Subcutaneous abdominal adipose tissue (tissue), 5 donors: ENCODE measurements around the gene ANP32B.
A peak's percentile ranks its signal among the peaks of the same experiment; 100 is the strongest.

Experiments used
- H3K27ac ChIP-seq: one replicate; pipeline ENCODE4 v1.7.0; 2013; ENCODE audit warnings: low read depth, mild to moderate bottlenecking, inconsistent platforms, low read length, moderate library complexity
- H3K27me3 ChIP-seq, 5 donors: one replicate each; pipeline ENCODE4 v1.7.0; 2013; ENCODE audit warnings: low read length in 5 of 5, inconsistent platforms in 1 of 5; ENCODE audit not compliant: control insufficient read depth in 5 of 5, insufficient read depth in 4 of 5
- H3K36me3 ChIP-seq, 5 donors: one replicate each; pipeline ENCODE4 v1.7.0; 2013; ENCODE audit warnings: low read length in 5 of 5; ENCODE audit not compliant: control insufficient read depth in 5 of 5, insufficient read depth in 5 of 5
- H3K4me1 ChIP-seq, 5 donors: one replicate each; pipeline ENCODE4 v1.7.0; 2013; ENCODE audit warnings: low read length in 5 of 5, mild to moderate bottlenecking in 3 of 5, moderate library complexity in 1 of 5; ENCODE audit not compliant: control insufficient read depth in 5 of 5, insufficient read depth in 5 of 5
- H3K4me3 ChIP-seq, 5 donors: one replicate each; pipeline ENCODE4 v1.7.0; 2013; ENCODE audit warnings: low read length in 5 of 5, low read depth in 1 of 5
- H3K9ac ChIP-seq, 5 donors: one replicate each; pipeline ENCODE4 v1.7.0; 2013; ENCODE audit warnings: low read length in 5 of 5, mild to moderate bottlenecking in 4 of 5, moderate library complexity in 3 of 5
- H3K9me3 ChIP-seq, 5 donors: one replicate each; pipeline ENCODE4 v1.7.0; 2013; ENCODE audit warnings: low read length in 5 of 5; ENCODE audit not compliant: control insufficient read depth in 5 of 5
- donor health status: healthy.
- donor health status: healthy.
- donor health status: healthy.
- donor health status: healthy.
- donor health status: healthy.

Gene ANP32B

GRCh38 chr9:97978371-97979130, 4.6 kb upstream of the ANP32B start:
- Histone ChIP-seq H3K9ac (no peak overlapping the region), H3K4me1 (peaks cover 11 to 29% (median 19%) of the 10 kb centered on the region in 5 donors), H3K27ac (no peak overlapping the region), H3K9me3 (no peaks in the 10 kb centered on the region), H3K27me3 (no peaks in the 10 kb centered on the region), H3K4me3 (no peak overlapping the region), H3K36me3 (no peaks in the 10 kb centered on the region)

GRCh38 chr9:97979788-97980478, 3.2 kb upstream of the ANP32B start:
- no peak overlapping the region for H3K4me3 ChIP-seq
- H3K9ac ChIP-seq, result peak overlapping the region in 1 of 5 donors; percentile 49
- peak overlapping the region; percentile 58 for H3K27ac ChIP-seq
- H3K4me1 ChIP-seq, result peaks cover 11 to 29% (median 19%) of the 10 kb centered on the region in 5 donors
- no peaks in the 10 kb centered on the region for H3K27me3 ChIP-seq
- H3K36me3 ChIP-seq, result no peaks in the 10 kb centered on the region
- H3K9me3 ChIP-seq, result no peaks in the 10 kb centered on the region

GRCh38 chr9:97980479-97980803, 2.7 kb upstream of the ANP32B start:
- Histone ChIP-seq H3K9ac (peak overlapping the region in 2 of 5 donors; percentile 19 to 49), H3K9me3 (no peaks in the 10 kb centered on the region), H3K27ac (peak overlapping the region; percentile 58), H3K36me3 (no peaks in the 10 kb centered on the region), H3K27me3 (no peaks in the 10 kb centered on the region), H3K4me3 (no peak overlapping the region), H3K4me1 (peaks cover 12 to 33% (median 24%) of the 10 kb centered on the region in 5 donors)

- H3K27ac ChIP-seq, result peak overlapping the region; percentile 58
- no peaks in the 10 kb centered on the region for H3K27me3 ChIP-seq
- H3K9ac ChIP-seq, result peak overlapping the region in 1 of 5 donors; percentile 19
- H3K36me3 ChIP-seq, result no peaks in the 10 kb centered on the region
- H3K9me3 ChIP-seq, result no peaks in the 10 kb centered on the region
- H3K4me3 ChIP-seq, result no peak overlapping the region
- peaks cover 12 to 39% (median 26%) of the 10 kb centered on the region in 5 donors for H3K4me1 ChIP-seq
Observed at GRCh38 chr9:97980918-97981845, 2.0 kb upstream of the ANP32B start.

GRCh38 chr9:97981846-97982682, 1.1 kb upstream of the ANP32B start:
- peak overlapping the region; percentile 58 for H3K27ac ChIP-seq
- peak overlapping the region in 4 of 5 donors; percentile 39 to 76 (median 64) for H3K9ac ChIP-seq
- H3K4me1 ChIP-seq, result peaks cover 12 to 46% (median 27%) of the 10 kb centered on the region in 5 donors
- no peaks in the 10 kb centered on the region for H3K36me3 ChIP-seq
- H3K9me3 ChIP-seq, result no peaks in the 10 kb centered on the region
- no peaks in the 10 kb centered on the region for H3K27me3 ChIP-seq
- peak overlapping the region in 4 of 5 donors; percentile 63 to 87 (median 66) for H3K4me3 ChIP-seq

- H3K36me3 ChIP-seq, result no peaks in the 10 kb centered on the region
- H3K4me3 ChIP-seq, result peak overlapping the region; percentile 29 to 92 (median 80)
- H3K9me3 ChIP-seq, result no peaks in the 10 kb centered on the region
- H3K27me3 ChIP-seq, result no peaks in the 10 kb centered on the region
- peak overlapping the region; percentile 93 for H3K27ac ChIP-seq
- peaks cover 12 to 49% (median 27%) of the 10 kb centered on the region in 5 donors for H3K4me1 ChIP-seq
- peak overlapping the region in 4 of 5 donors; percentile 82 to 96 (median 88) for H3K9ac ChIP-seq
Observed at GRCh38 chr9:97983589-97984187, 547 bp downstream of the ANP32B start.

- H3K4me1 ChIP-seq, result peaks cover 12 to 49% (median 27%) of the 10 kb centered on the region in 5 donors
- H3K4me3 ChIP-seq, result peak overlapping the region in 4 of 5 donors; percentile 77 to 92 (median 84)
- no peaks in the 10 kb centered on the region for H3K9me3 ChIP-seq
- no peaks in the 10 kb centered on the region for H3K27me3 ChIP-seq
- H3K27ac ChIP-seq, result peak overlapping the region; percentile 93
- peak overlapping the region in 4 of 5 donors; percentile 87 to 96 (median 90) for H3K9ac ChIP-seq
- no peaks in the 10 kb centered on the region for H3K36me3 ChIP-seq
Observed at GRCh38 chr9:97984188-97985057, 1.3 kb downstream of the ANP32B start.

- H3K36me3 ChIP-seq, result no peaks in the 10 kb centered on the region
- peak overlapping the region in 4 of 5 donors; percentile 59 to 96 (median 80) for H3K9ac ChIP-seq
- peak overlapping the region in 4 of 5 donors; percentile 77 to 92 (median 84) for H3K4me3 ChIP-seq
- peaks cover 12 to 51% (median 28%) of the 10 kb centered on the region in 5 donors for H3K4me1 ChIP-seq
- no peaks in the 10 kb centered on the region for H3K27me3 ChIP-seq
- H3K9me3 ChIP-seq, result no peaks in the 10 kb centered on the region
- H3K27ac ChIP-seq, result peak overlapping the region; percentile 93
Observed at GRCh38 chr9:97985058-97985861, 2.1 kb downstream of the ANP32B start.
